IgD-negative memory B cell (primary cell): ENCODE measurements around the gene TMEM163. TPM values are rescaled to one million over a fixed set of nuclear protein-coding genes. Genes with fewer than 3 reads are reported as not detected.

Experiments used
- H3K27ac Mint-ChIP-seq, 3 donors: one replicate each; pipeline ENCODE4 v1.8.0; 2020 to 2022; ENCODE audit warnings: mild to moderate bottlenecking in 3 of 3, mixed read lengths in 3 of 3, moderate library complexity in 1 of 3
- H3K27me3 Mint-ChIP-seq: one replicate; pipeline ENCODE4 v1.8.0; 2021; ENCODE audit warnings: mixed read lengths
- H3K36me3 Mint-ChIP-seq: one replicate; pipeline ENCODE4 v1.8.0; 2020; ENCODE audit warnings: mild to moderate bottlenecking, mixed read lengths
- H3K4me1 Mint-ChIP-seq, 3 donors: one replicate each; pipeline ENCODE4 v1.8.0; 2020 to 2022; ENCODE audit warnings: mixed read lengths in 3 of 3, mild to moderate bottlenecking in 1 of 3
- H3K4me3 Mint-ChIP-seq, 4 donors: one replicate each; pipeline ENCODE4 v1.8.0; 2020 to 2022; ENCODE audit warnings: mild to moderate bottlenecking in 4 of 4, mixed read lengths in 4 of 4, moderate library complexity in 3 of 4
- H3K9me3 Mint-ChIP-seq, 3 donors: one replicate each; pipeline ENCODE4 v1.8.0; 2020 to 2021; ENCODE audit warnings: mixed read lengths in 3 of 3, mild to moderate bottlenecking in 1 of 3
- polyA plus RNA-seq: library from polyadenylated mRNA; unstranded; fragments of 300-500 nt; fragmentation: Illumina TruSeq; gene quantifications from one replicate; pipeline ENCODE4 v1.2.3, GENCODE V29; 2021

TMEM163 gene
- polyA plus RNA-seq, 1 donor from 2014 or later = 1.2 TPM

DNA sequence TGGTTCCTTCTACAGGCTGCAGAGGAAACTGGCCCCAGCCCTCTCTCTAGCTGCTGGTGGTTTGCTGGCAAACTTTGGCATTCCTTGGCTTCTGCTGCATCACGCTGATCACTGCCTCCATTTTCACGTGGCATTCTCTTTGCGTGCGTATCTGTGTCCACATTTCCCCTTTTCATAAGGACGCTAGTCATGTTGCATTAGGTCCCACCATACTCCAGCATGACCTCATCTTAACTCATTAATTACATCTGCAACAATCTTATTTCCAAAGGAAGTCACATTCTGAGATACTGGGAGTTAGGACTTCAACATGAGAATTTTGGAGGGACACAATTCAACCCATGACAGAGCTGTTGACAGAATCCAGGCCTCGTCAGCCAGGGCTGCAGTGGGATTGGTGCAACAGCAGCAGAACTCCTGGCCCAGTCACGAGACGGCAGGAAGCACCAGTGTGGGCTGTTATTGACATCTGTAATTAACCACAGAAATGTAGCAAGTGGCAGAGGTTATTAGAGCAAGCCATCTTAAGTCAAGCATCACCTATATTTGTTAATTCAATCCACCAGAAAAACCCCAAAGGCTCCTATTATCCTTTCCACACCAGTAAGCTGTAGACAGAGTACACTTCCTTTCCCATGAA, 132.4 kb downstream of the TMEM163 start:
- Mint-ChIP-seq H3K4me1 (peaks cover 16 to 24% (median 23%) of the 10 kb centered on the region in 3 donors), H3K36me3 (no peaks in the 10 kb centered on the region), H3K27me3 (no peaks in the 10 kb centered on the region), H3K27ac (peak overlapping the region; percentile 34 to 90 (median 50)), H3K9me3 (peaks cover 2 to 29% (median 12%) of the 10 kb centered on the region in 3 donors), H3K4me3 (peak overlapping the region in 1 of 4 donors; percentile 19)

DNA sequence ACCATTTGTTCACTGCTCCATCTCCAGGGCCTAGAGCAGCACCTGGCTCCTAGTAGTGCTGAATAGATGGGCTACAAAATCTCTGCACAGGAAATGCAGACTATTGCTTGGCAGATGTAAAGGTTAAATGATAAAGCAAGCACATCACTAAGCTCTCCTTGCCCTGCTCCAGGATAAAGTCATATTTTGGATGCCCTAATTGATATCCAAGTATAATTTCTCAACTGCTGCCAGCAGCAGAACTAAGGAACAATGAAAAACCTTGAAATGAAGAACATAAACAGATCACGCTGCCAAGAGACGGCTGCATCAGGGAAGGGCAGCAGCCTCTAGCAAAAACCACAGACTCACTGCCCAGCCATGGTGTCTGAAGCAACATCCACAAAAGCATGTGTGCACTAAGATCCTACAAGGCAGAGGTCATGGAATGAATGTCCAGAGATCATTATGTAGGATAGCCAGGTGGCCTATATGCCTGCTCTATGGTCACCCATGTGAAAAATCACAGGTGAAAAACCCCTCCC, 134.7 kb downstream of the TMEM163 start:
- no peaks in the 10 kb centered on the region for H3K36me3 Mint-ChIP-seq
- H3K9me3 Mint-ChIP-seq = peaks cover 0 to 8% (median 0%) of the 10 kb centered on the region in 3 donors
- no peaks in the 10 kb centered on the region for H3K27me3 Mint-ChIP-seq
- peak overlapping the region in 1 of 4 donors; percentile 13 for H3K4me3 Mint-ChIP-seq
- no peak overlapping the region for H3K27ac Mint-ChIP-seq
- H3K4me1 Mint-ChIP-seq = peaks cover 19 to 28% (median 25%) of the 10 kb centered on the region in 3 donors

- H3K4me1 Mint-ChIP-seq = peaks cover 19 to 28% (median 25%) of the 10 kb centered on the region in 3 donors
- H3K9me3 Mint-ChIP-seq = peaks cover 0 to 5% (median 0%) of the 10 kb centered on the region in 3 donors
- H3K36me3 Mint-ChIP-seq = no peaks in the 10 kb centered on the region
- H3K27ac Mint-ChIP-seq = peak overlapping the region in 1 of 3 donors; percentile 1
- no peaks in the 10 kb centered on the region for H3K27me3 Mint-ChIP-seq
- H3K4me3 Mint-ChIP-seq = peak overlapping the region in 2 of 4 donors; percentile 19 to 30
These were observed 135.3 kb downstream of the TMEM163 start for GRCh38 chr2:134583462-134583861.

DNA sequence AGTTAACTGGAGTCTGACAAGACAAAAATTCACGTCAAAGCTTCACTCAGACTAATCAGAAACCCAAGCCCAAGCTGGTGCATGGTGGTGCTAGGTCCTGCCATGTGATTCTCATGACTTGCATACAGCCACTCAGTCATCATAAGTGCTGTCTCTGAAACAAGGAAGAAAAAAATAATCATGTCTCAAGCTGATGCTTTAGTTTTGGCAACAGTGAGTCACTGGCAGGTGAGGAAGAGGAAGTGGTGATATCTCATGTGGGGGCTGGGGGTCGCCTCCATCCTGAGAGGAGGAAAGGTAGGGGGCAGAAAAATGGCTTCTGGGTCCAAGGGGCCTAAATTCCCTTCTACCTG, 136.3 kb downstream of the TMEM163 start:
- Mint-ChIP-seq H3K27ac (peak overlapping the region; percentile 1 to 74 (median 8)), H3K9me3 (no peaks in the 10 kb centered on the region), H3K4me3 (peak overlapping the region in 2 of 4 donors; percentile 33 to 52), H3K36me3 (no peaks in the 10 kb centered on the region), H3K27me3 (no peaks in the 10 kb centered on the region), H3K4me1 (peaks cover 19 to 28% (median 25%) of the 10 kb centered on the region in 3 donors)

DNA sequence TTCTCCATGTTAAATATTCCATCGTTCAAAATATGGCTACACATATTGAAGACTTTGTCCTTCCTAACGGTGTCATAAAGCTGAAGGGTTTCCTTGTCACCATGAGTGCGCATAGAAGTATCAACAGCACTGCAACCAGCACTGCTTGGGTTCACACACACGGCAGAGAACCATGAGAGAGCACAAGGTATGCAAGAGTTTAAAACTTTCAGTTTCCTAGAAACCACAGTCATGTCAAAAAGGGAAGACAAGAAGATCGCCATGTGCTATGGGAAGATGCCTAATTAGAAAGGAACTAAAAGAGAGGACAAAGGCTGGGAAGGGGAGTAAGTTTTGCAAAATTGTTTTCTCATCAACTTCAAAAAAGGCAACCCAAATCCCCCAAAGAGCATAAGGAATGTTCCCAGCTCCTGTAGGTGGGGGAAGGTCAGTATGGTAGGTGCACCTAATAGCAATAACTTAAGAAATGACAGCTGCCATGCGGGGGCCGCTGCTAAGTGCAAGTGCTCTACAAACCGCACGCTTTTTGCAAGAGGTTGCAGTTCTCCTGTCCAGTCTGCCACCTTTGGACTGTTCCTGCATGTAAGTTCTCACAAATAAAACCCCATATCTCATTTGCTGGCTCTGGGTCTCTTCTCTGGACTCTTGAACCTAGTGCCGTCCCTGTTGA, 136.8 kb downstream of the TMEM163 start:
- Mint-ChIP-seq H3K9me3 (no peaks in the 10 kb centered on the region), H3K27me3 (no peaks in the 10 kb centered on the region), H3K4me3 (peak overlapping the region in 2 of 4 donors; percentile 52 to 53), H3K4me1 (peaks cover 19 to 27% (median 25%) of the 10 kb centered on the region in 3 donors), H3K27ac (peak overlapping the region in 2 of 3 donors; percentile 8 to 74), H3K36me3 (no peaks in the 10 kb centered on the region)

DNA sequence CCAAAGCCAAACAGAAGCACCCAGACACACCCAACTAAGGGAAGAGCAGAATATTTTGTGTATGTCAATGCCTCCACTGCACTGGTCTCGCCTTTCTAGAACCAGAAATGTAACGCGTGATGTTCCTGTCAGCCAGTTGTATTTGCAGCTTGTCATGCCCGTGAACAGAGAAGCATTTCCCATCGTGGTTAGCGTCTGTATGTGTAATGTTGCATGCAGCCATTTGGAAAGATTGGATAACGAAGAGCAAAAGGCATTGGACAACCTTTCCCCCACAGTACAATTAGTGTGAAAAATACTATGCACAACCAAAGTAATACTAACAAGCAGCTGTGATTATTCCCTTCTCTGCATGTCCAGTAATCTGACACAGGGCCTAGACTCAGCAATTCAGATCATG, 140.5 kb downstream of the TMEM163 start:
- Mint-ChIP-seq H3K27me3 (no peaks in the 10 kb centered on the region), H3K4me3 (no peak overlapping the region), H3K4me1 (peaks cover 15 to 16% (median 15%) of the 10 kb centered on the region in 3 donors), H3K36me3 (no peaks in the 10 kb centered on the region), H3K9me3 (no peaks in the 10 kb centered on the region), H3K27ac (no peak overlapping the region)

GRCh38 chr2:134576478-134576877, 142.3 kb downstream of the TMEM163 start:
- no peak overlapping the region for H3K27ac Mint-ChIP-seq
- H3K4me3 Mint-ChIP-seq = no peak overlapping the region
- no peaks in the 10 kb centered on the region for H3K36me3 Mint-ChIP-seq
- H3K9me3 Mint-ChIP-seq = no peaks in the 10 kb centered on the region
- H3K4me1 Mint-ChIP-seq = peaks cover 2 to 7% (median 5%) of the 10 kb centered on the region in 3 donors
- no peaks in the 10 kb centered on the region for H3K27me3 Mint-ChIP-seq

DNA sequence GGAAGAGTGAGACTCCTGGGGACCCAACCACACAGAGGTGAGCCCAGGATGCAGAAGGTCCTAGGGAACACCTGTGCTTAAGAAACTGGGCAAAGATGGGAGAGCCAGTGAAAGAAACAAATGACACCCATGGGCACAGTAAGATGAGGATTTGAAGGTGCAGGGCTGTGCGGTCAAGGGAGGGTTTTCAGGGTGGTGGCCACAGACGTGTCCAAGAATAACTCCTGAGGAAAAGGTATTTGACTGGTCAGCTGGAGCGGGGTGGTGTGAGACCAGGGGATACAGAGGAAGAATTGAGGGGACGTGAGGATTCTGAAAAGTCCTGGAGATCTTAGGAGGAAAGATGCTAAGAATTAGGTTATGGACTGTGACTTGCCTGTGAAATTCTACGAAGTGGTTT, 142.9 kb downstream of the TMEM163 start:
- Mint-ChIP-seq H3K9me3 (no peaks in the 10 kb centered on the region), H3K4me1 (peaks cover 1 to 4% (median 3%) of the 10 kb centered on the region in 3 donors), H3K4me3 (no peak overlapping the region), H3K27me3 (no peaks in the 10 kb centered on the region), H3K27ac (peak overlapping the region in 1 of 3 donors; percentile 54), H3K36me3 (no peaks in the 10 kb centered on the region)

GRCh38 chr2:134574611-134575330, 144.0 kb downstream of the TMEM163 start:
- H3K36me3 Mint-ChIP-seq = no peaks in the 10 kb centered on the region
- H3K9me3 Mint-ChIP-seq = no peaks in the 10 kb centered on the region
- peak overlapping the region in 1 of 3 donors; percentile 50 for H3K27ac Mint-ChIP-seq
- no peaks in the 10 kb centered on the region for H3K27me3 Mint-ChIP-seq
- H3K4me3 Mint-ChIP-seq = no peak overlapping the region
- H3K4me1 Mint-ChIP-seq = peaks cover 6 to 11% (median 9%) of the 10 kb centered on the region in 3 donors

DNA sequence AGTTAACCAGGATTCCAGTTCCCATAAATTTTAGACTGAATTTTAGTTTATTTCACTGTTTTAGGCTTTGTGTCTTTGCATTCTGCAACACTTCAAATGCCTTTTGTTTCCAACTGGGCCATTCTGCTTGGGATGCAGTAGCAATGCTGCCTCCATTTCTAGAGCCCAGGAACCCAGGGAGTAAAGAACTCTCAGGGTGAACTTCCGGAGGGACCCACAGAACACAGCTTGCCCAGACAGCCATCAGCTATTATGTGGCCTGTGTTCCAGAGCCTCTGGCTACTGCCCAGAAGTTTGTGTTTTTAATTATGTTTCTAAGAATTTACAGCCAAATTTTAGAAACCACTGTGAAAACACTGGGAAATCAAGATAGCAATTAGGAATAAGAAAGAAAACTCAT, 145.1 kb downstream of the TMEM163 start:
- no peaks in the 10 kb centered on the region for H3K9me3 Mint-ChIP-seq
- H3K27ac Mint-ChIP-seq = no peak overlapping the region
- H3K36me3 Mint-ChIP-seq = no peaks in the 10 kb centered on the region
- H3K27me3 Mint-ChIP-seq = no peaks in the 10 kb centered on the region
- no peak overlapping the region for H3K4me3 Mint-ChIP-seq
- H3K4me1 Mint-ChIP-seq = peaks cover 6 to 11% (median 9%) of the 10 kb centered on the region in 3 donors

- no peaks in the 10 kb centered on the region for H3K27me3 Mint-ChIP-seq
- no peaks in the 10 kb centered on the region for H3K9me3 Mint-ChIP-seq
- peaks cover 6 to 11% (median 9%) of the 10 kb centered on the region in 3 donors for H3K4me1 Mint-ChIP-seq
- H3K36me3 Mint-ChIP-seq = no peaks in the 10 kb centered on the region
- H3K4me3 Mint-ChIP-seq = no peak overlapping the region
- H3K27ac Mint-ChIP-seq = no peak overlapping the region
These were observed 145.8 kb downstream of the TMEM163 start for GRCh38 chr2:134573085-134573370.

GRCh38 chr2:134572314-134573084, 146.3 kb downstream of the TMEM163 start:
- Mint-ChIP-seq H3K9me3 (no peaks in the 10 kb centered on the region), H3K27ac (no peak overlapping the region), H3K36me3 (no peaks in the 10 kb centered on the region), H3K4me1 (peaks cover 6 to 11% (median 9%) of the 10 kb centered on the region in 3 donors), H3K4me3 (no peak overlapping the region), H3K27me3 (no peaks in the 10 kb centered on the region)

- H3K27me3 Mint-ChIP-seq = no peaks in the 10 kb centered on the region
- H3K36me3 Mint-ChIP-seq = no peaks in the 10 kb centered on the region
- H3K27ac Mint-ChIP-seq = no peak overlapping the region
These were observed 148.1 kb downstream of the TMEM163 start for GRCh38 chr2:134570676-134571075.

GRCh38 chr2:134568413-134568812, 150.4 kb downstream of the TMEM163 start:
- H3K4me3 Mint-ChIP-seq = no peak overlapping the region
- no peaks in the 10 kb centered on the region for H3K36me3 Mint-ChIP-seq
- no peak overlapping the region for H3K27ac Mint-ChIP-seq
- no peaks in the 10 kb centered on the region for H3K9me3 Mint-ChIP-seq
- H3K27me3 Mint-ChIP-seq = peaks cover 1% of the 10 kb centered on the region
- peaks cover 7 to 14% (median 13%) of the 10 kb centered on the region in 3 donors for H3K4me1 Mint-ChIP-seq

More at GRCh38 chr2:134570676-134571075, 148.1 kb downstream of the TMEM163 start:
- H3K4me3 Mint-ChIP-seq = no peak overlapping the region
- H3K4me1 Mint-ChIP-seq = peaks cover 6 to 11% (median 9%) of the 10 kb centered on the region in 3 donors
- H3K9me3 Mint-ChIP-seq = no peaks in the 10 kb centered on the region
